GM13977 (cell line): ENCODE measurements around the gene CD180.

Experiments used
- DNase-seq: peaks from one replicate; pipeline ENCODE4 v3.0.0; 2012; ENCODE audit warnings: low spot score
- in situ Hi-C: fragments of 300-500 bp; cut with MboI; formaldehyde crosslinking; loops from one replicate; pipeline ENCODE4 v1.12.0; 2022; ENCODE audit warnings: low sequenced_read_pairs, low pct_unique_long_range_greater_than_20kb, mixed read lengths, inconsistent platforms; ENCODE audit not compliant: unreplicated experiment
- TF ChIP-seq, protein P1 (sequence below): IDR thresholded peaks from 2 replicates; pipeline ENCODE4 v1.5.1; 2012; ENCODE audit warnings: mild to moderate bottlenecking, control low read depth; ENCODE audit not compliant: insufficient read depth; ENCODE audit errors: extremely low read depth, missing control alignments

CD180 gene

DNA sequence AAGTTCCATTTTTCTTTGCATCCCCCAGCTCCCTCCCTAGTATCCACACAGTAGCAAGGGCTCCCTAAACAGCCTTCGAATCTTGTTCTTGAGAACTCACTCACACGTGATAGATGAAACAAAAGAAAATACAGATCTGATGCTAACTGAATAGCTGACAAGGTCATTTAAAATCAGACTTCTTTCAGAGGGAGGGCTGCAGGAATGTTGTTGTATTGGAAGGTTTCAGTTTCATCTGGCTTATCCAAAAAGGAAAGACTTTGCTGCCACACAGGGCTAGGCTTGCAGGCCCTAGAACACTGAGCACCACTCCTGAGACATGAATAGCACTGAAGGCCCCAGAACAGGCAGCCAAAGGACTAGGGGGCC, 3.2 kb downstream of the CD180 start:
- no peak for DNase-seq
- TF ChIP-seq, protein P1, sequence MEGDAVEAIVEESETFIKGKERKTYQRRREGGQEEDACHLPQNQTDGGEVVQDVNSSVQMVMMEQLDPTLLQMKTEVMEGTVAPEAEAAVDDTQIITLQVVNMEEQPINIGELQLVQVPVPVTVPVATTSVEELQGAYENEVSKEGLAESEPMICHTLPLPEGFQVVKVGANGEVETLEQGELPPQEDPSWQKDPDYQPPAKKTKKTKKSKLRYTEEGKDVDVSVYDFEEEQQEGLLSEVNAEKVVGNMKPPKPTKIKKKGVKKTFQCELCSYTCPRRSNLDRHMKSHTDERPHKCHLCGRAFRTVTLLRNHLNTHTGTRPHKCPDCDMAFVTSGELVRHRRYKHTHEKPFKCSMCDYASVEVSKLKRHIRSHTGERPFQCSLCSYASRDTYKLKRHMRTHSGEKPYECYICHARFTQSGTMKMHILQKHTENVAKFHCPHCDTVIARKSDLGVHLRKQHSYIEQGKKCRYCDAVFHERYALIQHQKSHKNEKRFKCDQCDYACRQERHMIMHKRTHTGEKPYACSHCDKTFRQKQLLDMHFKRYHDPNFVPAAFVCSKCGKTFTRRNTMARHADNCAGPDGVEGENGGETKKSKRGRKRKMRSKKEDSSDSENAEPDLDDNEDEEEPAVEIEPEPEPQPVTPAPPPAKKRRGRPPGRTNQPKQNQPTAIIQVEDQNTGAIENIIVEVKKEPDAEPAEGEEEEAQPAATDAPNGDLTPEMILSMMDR = no peak
- in situ Hi-C loops = no loop called here

DNA sequence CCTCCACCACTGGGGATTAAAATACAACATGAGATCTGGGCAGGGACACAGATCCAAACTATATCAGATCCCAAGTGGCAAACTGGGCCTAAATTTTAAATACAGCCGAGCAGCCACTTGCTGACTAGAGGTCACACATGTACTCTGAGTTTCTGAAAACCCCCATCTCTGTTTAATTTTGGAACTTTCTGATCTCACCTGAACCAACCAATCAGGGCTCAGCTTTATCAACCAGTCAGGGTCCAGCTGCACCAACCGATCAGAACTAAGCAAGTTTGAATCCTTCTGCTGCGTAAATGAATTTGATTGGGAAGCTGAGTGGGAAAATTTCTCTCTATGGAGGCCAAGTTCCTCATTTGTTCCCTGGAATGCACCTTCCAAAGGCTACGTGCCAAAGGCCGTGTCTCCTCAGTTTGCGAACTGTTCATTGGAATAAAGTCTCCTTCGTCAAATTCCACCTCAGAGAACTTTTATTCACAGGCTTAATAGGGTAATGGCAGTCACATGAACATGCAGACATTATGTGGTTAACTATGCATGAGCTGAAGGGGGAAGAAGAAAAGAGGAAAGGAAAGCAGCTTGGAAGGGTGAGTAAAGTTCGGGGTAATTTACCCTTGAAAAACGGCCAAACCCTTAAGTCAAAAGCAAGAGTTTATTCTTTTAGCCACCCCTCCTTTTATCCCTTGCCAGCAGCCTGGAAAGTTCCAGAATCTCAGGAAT, 3.7 kb downstream of the CD180 start:
- DNase-seq = no peak
- in situ Hi-C loops = no loop called here
- TF ChIP-seq, protein P1 = no peak

DNA sequence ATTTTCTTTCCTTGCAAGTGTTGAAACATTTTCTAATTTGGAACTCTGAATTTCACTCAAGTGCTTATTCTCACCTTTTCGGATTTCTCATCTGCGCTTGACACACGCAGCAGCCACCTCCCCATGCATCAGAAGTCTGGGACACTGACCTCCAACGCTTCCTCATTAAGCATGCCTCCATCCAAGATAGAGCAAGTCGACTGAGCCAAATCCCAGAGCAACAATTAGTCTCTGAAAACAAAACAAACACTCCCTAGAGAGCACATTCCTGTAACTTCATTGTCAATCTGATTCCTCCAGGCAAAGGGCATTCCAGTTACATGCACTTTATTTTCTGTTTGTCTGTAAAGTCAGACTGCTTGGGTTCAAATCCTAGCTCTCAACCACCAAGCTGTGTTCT, 5.7 kb downstream of the CD180 start:
- no peak for DNase-seq
- in situ Hi-C loops = no loop called here
- TF ChIP-seq, protein P1 = no peak

DNA sequence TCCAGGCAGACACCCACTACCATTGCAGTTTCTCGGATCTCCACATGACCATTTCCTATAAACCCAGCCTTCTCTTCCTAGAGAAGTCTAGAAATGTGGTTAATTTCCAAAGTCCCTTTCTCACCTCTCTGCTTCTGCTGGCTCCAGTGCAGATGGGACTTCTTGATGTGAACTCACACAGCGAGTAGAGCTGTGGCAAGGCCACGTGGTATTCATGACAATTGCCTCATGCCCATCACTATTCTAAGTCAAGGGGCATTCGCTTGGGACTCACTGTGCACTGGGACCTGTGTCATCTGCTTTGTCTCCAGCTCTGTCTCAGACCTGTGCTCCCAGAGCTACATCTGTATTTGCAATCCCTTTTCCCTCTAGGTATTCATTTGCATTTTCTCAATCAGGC, 6.2 kb downstream of the CD180 start:
- in situ Hi-C loops = no loop called here
- TF ChIP-seq, protein P1 = no peak
- no peak for DNase-seq

DNA sequence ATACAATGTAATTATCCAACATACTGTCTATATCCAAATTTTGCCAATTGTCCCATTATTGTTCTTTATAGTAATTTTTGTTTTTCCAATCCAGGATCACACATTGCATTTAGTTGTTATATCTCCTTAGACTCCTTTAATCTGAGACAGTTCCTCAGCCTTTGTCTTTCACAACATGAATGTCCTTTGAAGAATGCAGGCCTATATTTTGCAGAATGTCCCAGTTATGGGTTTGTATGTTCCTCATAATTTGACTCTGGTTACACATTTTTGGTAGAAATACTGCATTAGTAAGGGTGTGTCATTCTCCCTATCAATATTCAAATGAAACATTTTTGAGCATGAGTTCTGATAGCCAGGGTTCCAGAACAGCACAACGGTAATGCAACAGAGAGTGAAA, 6.7 kb downstream of the CD180 start:
- no peak for DNase-seq
- in situ Hi-C loops = no loop called here
- TF ChIP-seq, protein P1 = no peak

DNA sequence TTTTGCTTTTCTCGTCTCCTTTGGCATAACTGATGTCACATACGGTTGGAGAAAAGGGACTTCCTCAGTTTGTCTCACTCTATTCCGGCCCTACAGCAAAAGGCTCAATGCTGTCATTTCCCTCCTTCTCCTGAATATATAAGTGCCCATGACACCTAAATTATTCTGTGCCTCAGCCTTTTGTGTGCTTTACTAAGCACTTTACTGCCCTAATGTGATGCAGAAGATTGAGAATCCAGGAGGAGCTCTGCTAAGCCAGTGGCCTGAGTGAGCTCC, 7.6 kb downstream of the CD180 start:
- in situ Hi-C loops = no loop called here
- TF ChIP-seq, protein P1 = no peak
- no peak for DNase-seq

DNA sequence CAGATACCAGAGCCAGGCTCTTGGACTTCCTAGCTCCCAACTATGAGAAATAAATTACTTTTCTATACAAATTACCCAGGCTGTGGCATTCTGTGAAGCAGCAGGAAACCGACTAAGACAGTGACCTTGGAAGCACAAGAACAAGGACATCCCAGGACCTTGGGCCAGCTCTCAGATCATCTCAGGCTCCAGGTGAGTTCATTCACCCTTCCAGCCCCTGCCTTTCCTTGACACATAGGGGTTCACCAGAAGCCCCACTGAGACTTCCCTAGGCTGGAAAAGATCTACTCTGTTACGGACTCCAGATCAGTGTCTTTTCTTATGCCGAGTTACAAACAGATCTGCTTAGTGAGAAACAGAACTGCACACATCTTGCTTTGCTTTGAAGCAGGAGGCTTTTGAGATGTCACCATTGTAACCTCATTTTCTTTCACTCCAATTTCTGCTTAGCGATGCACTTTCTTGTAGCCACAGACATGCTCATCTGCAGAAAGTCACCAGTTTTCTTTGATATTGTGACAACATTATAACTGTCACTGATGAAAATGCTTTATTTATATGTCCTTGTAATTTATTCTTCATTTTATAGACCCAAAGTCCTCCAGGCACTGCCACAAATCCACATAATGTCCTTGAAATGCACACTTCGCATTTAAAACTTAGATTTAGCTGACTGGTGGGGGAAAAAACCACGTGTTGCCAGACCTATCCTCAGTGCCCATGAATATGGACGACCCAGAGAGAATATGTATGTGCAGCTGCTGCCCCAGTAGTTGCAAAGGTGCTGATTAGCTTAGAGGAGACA, 8.1 kb downstream of the CD180 start:
- in situ Hi-C loops = no loop called here
- TF ChIP-seq, protein P1 = no peak
- no peak for DNase-seq
